Panc1 (cell line): ENCODE measurements around the gene CALD1.

Source experiments
- TCF7L2 ChIP-seq: IDR thresholded peaks from 2 replicates; pipeline ENCODE4 v1.6.1; 2011; ENCODE audit warnings: mild to moderate bottlenecking, low read depth, low read length, inconsistent platforms
- TF ChIP-seq, protein P1 (sequence below): fragments of 450-650 bp; IDR thresholded peaks from 2 replicates; pipeline ENCODE4 v1.5.1; 2017; ENCODE audit warnings: mild to moderate bottlenecking
- TF ChIP-seq, protein P2 (sequence below), 2 experiments: IDR thresholded peaks; 2 replicates each; pipeline ENCODE4 v1.6.1; 2011 to 2012; ENCODE audit warnings: low read depth in 2 of 2, control low read depth in 1 of 2, low read length in 1 of 2, mild to moderate bottlenecking in 1 of 2, moderate library complexity in 1 of 2; ENCODE audit not compliant: insufficient read depth in 1 of 2

DNA sequence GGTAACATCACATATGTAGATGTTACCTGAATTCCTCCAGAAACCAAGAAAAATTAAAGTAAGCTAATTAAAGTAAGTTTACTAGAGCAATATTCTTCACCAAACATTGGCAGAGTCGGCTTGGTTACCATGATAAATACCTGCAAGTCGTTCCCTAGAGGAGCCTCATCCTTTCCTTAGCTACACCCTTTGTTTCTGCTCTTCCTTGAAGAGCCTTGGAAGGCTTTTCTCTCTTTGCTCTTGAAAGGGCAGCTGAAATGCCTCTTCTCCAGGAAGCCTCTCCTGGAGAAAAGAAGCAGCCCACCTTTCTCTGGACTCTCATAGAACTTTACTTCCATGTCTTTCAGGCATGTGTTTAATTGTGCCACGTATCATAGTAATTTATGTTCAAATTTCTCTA is 34.9 kb upstream of the CALD1 start:
- TF ChIP-seq, protein P1, sequence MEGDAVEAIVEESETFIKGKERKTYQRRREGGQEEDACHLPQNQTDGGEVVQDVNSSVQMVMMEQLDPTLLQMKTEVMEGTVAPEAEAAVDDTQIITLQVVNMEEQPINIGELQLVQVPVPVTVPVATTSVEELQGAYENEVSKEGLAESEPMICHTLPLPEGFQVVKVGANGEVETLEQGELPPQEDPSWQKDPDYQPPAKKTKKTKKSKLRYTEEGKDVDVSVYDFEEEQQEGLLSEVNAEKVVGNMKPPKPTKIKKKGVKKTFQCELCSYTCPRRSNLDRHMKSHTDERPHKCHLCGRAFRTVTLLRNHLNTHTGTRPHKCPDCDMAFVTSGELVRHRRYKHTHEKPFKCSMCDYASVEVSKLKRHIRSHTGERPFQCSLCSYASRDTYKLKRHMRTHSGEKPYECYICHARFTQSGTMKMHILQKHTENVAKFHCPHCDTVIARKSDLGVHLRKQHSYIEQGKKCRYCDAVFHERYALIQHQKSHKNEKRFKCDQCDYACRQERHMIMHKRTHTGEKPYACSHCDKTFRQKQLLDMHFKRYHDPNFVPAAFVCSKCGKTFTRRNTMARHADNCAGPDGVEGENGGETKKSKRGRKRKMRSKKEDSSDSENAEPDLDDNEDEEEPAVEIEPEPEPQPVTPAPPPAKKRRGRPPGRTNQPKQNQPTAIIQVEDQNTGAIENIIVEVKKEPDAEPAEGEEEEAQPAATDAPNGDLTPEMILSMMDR, result no peak
- no peak for TF ChIP-seq TCF7L2
- TF ChIP-seq, protein P2, sequence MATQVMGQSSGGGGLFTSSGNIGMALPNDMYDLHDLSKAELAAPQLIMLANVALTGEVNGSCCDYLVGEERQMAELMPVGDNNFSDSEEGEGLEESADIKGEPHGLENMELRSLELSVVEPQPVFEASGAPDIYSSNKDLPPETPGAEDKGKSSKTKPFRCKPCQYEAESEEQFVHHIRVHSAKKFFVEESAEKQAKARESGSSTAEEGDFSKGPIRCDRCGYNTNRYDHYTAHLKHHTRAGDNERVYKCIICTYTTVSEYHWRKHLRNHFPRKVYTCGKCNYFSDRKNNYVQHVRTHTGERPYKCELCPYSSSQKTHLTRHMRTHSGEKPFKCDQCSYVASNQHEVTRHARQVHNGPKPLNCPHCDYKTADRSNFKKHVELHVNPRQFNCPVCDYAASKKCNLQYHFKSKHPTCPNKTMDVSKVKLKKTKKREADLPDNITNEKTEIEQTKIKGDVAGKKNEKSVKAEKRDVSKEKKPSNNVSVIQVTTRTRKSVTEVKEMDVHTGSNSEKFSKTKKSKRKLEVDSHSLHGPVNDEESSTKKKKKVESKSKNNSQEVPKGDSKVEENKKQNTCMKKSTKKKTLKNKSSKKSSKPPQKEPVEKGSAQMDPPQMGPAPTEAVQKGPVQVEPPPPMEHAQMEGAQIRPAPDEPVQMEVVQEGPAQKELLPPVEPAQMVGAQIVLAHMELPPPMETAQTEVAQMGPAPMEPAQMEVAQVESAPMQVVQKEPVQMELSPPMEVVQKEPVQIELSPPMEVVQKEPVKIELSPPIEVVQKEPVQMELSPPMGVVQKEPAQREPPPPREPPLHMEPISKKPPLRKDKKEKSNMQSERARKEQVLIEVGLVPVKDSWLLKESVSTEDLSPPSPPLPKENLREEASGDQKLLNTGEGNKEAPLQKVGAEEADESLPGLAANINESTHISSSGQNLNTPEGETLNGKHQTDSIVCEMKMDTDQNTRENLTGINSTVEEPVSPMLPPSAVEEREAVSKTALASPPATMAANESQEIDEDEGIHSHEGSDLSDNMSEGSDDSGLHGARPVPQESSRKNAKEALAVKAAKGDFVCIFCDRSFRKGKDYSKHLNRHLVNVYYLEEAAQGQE (IDR thresholded peaks at IDR 0.05; ENCODE audit: insufficient read depth in 1 of 2, low read depth in 2 of 2, low read length in 1 of 2), result no peak
